Measurements from ENCODE around the gene IP6K2.
A peak's percentile ranks its signal among the peaks of the same experiment; 100 is the strongest.

IP6K2 gene

GRCh38 chr3:48663489-48664312, 53.3 kb downstream of the IP6K2 start:
- peak; percentile 92 for DNase-seq (ENCODE audit: low read depth, low spot score)
- POLR2A ChIA-PET, result interaction anchor here (0.6 to 2.4 kb wide), 4 partner anchors 10 to 258 kb away, joined by 3 to 25 read pairs (median 4); partner anchors contain the start of gene SLC26A6

GRCh38 chr3:48662753-48663488, 54.1 kb downstream of the IP6K2 start, which contains the start of gene CELSR3:
CELSR3 (minus strand) TSS chr3:48662886; CDS start chr3:48662634, 252 bp downstream.
- H3K4me3 ChIP-seq (ENCODE audit: low read depth, low read length), result peak within 1 kb of the TSS; percentile 70
- TF ChIP-seq CTCF (IDR thresholded peaks at IDR 0.05; ENCODE audit: insufficient read depth, low read length, missing control alignments), result no peak
- POLR2A ChIA-PET, result interaction anchor here (0.6 to 2.4 kb wide), 5 partner anchors 9 to 259 kb away, joined by 3 to 25 read pairs (median 4); partner anchors contain the start of gene SLC26A6
- DNase-seq (ENCODE audit: low read depth, low spot score), result peak; percentile 36
- CTCF ChIA-PET, result interaction anchor here (1.0 to 5.6 kb wide), 12 partner anchors 10 to 199 kb away, joined by 3 to 37 read pairs (median 4); partner anchors contain the start of genes NCKIPSD and SLC26A6

More at GRCh38 chr3:48663489-48664312, 53.3 kb downstream of the IP6K2 start:
- peak overlapping the region; percentile 70 for H3K4me3 ChIP-seq (ENCODE audit: low read depth, low read length)
- peak; percentile 80 for TF ChIP-seq CTCF (IDR thresholded peaks at IDR 0.05; ENCODE audit: insufficient read depth, low read length, missing control alignments)
- CTCF ChIA-PET, result interaction anchor here (0.9 to 5.6 kb wide), 15 partner anchors 9 to 423 kb away, joined by 3 to 37 read pairs (median 4); partner anchors contain the start of genes NCKIPSD, SLC26A6 and ZNF589

DNA sequence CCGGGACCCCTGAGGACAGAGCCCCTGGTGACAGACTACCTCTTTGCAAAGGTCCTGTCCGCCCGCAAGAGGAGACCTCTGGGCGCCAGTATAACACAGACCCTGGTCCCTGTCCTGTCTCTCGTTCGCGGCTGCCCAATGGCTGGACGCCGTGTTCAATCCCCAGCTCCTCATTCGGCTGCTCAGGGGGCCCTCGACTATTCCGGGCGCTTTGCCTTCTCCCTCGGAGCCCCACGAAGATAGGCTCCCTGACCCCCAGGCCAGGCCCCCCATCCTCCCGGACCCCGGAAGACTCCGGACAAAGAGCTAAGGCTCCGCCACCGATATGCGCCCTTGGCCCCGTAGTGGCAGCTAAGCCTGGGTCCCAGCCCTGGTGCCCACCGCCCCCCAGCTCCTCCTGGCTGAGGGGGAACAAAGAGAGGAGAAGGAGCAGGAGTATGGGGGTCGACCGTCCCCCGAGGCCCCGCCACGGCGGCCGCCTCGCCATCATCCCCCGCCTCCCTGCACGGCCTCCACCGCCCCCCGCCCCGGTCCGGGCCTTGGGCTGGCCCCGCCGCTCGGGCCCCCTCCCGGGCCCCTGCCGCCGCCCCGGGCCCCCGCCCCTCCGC, 54.8 kb downstream of the IP6K2 start:
- TF ChIP-seq CTCF (IDR thresholded peaks at IDR 0.05; ENCODE audit: insufficient read depth, low read length, missing control alignments), result no peak
- no peak for DNase-seq (ENCODE audit: low read depth, low spot score)
- H3K4me3 ChIP-seq (ENCODE audit: low read depth, low read length), result peak overlapping the region; percentile 70
- ChIA-PET CTCF (interaction anchor here (0.6 to 5.6 kb wide), 9 partner anchors 11 to 198 kb away, joined by 3 to 37 read pairs (median 4); partner anchors contain the start of genes NCKIPSD and SLC26A6), POLR2A (interaction anchor here (0.6 to 2.4 kb wide), 5 partner anchors 8 to 64 kb away, joined by 3 to 25 read pairs (median 3); partner anchors contain the start of gene SLC26A6)

DNA sequence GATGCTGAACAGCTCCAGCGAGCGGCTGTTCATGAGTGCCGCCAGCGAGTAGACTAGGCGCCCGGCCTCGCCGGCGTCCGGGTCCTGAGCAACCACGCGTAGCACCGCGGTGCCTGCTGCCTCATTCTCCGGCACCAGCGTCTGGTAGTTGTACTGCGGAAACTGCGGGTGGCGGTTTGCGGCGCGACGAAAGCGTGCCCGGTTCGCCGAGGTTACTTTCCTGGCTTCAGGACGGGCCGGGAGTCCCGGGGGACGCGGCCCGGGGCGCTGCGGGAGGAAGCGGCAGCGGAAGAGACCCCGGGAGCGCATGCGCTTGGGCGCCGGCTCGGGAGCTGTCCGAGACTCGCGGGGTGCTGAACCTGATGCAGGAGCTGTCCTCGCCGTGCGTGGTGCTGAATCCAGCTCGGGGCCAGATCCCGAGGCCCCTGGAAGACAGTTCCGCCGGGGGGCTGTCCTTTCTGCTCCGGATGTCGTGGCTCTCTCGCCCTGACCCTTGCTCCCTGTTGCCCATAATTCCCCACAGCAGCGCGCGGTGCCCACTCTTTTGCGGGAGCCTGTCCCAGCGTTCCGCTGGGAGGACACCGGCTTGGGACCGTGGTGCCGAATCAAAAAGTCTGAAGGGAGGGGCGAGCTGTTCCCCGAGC, 55.4 kb downstream of the IP6K2 start:
- ChIA-PET POLR2A (interaction anchor here (0.6 to 1.2 kb wide), 3 partner anchors 12 to 26 kb away, joined by 3 read pairs; partner anchors contain the start of gene SLC26A6), CTCF (interaction anchor here (0.6 to 5.6 kb wide), 7 partner anchors 13 to 142 kb away, joined by 3 to 37 read pairs (median 4); partner anchors contain the start of genes NCKIPSD and SLC26A6)
- TF ChIP-seq CTCF (IDR thresholded peaks at IDR 0.05; ENCODE audit: insufficient read depth, low read length, missing control alignments), result no peak
- H3K4me3 ChIP-seq (ENCODE audit: low read depth, low read length), result peak overlapping the region; percentile 54
- DNase-seq (ENCODE audit: low read depth, low spot score), result no peak

GRCh38 chr3:48660800-48661400, 56.1 kb downstream of the IP6K2 start:
- POLR2A ChIA-PET, result interaction anchor here (1.0 to 1.2 kb wide), 2 partner anchors 25 kb away, joined by 3 read pairs; partner anchors contain the start of gene SLC26A6
- CTCF ChIA-PET, result interaction anchor here (5.6 kb wide), 2 partner anchors 24 to 26 kb away, joined by 31 to 37 read pairs; partner anchors contain the start of genes NCKIPSD and SLC26A6
- TF ChIP-seq CTCF (IDR thresholded peaks at IDR 0.05; ENCODE audit: insufficient read depth, low read length, missing control alignments), result no peak
- H3K4me3 ChIP-seq (ENCODE audit: low read depth, low read length), result no peak overlapping the region
- no peak for DNase-seq (ENCODE audit: low read depth, low spot score)

Data from AG04449 (cell line).